ENCODE results near the gene PTP4A2. TPM values are rescaled to one million over a fixed set of nuclear protein-coding genes. Genes with fewer than 3 reads are reported as not detected.
"Not testable (repeated sequence)": the region's sequence is repeated elsewhere in the genome, so short reads cannot be mapped to it uniquely, and the experiment has no call there.

The PTP4A2 gene
- total RNA-seq, 1 experiment from 2014 or later, result 366 TPM

DNA sequence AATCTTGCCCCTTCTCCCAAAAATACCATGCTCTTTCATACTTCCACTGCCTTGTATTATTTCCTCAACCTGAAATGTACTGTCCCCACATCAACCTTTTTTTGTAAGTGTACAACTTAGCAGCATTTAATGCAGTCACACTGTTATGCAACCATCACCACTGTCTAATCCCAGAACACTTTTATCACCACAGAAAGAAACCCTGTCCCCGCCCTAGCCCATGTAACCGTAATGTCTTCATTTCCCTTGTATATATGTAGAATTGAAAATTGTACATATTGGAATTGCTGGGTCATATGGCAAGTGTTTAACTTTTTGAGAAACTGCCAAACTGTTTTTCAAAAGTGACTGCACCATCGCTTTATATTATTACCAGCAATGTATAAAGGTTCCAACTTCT, 37.4 kb downstream of the PTP4A2 start:
- intact Hi-C loops (cut with micrococcal nuclease; ENCODE audit: unreplicated experiment), result no loop called here
- CTCF ChIA-PET, result no interaction called here

GRCh38 chr1:31897526-31898100, 40.6 kb downstream of the PTP4A2 start:
- BruUV-seq (replicated peaks), result no TSS peak
- Mint-ChIP-seq H3K27ac (ENCODE audit: unreplicated experiment) (no peak overlapping the region), H3K9me3 (ENCODE audit: low read depth, unreplicated experiment) (no peaks in the 10 kb centered on the region), H3K36me3 (ENCODE audit: insufficient read depth, unreplicated experiment) (peaks cover 12% of the 10 kb centered on the region), H3K4me3 (ENCODE audit: low read depth, unreplicated experiment) (no peak overlapping the region), H3K4me1 (ENCODE audit: low read depth, unreplicated experiment) (no peaks in the 10 kb centered on the region), H3K27me3 (ENCODE audit: unreplicated experiment) (no peaks in the 10 kb centered on the region)
- no peak for DNase-seq
- CTCF ChIA-PET, result no interaction called here
- TF ChIP-seq, protein P1, sequence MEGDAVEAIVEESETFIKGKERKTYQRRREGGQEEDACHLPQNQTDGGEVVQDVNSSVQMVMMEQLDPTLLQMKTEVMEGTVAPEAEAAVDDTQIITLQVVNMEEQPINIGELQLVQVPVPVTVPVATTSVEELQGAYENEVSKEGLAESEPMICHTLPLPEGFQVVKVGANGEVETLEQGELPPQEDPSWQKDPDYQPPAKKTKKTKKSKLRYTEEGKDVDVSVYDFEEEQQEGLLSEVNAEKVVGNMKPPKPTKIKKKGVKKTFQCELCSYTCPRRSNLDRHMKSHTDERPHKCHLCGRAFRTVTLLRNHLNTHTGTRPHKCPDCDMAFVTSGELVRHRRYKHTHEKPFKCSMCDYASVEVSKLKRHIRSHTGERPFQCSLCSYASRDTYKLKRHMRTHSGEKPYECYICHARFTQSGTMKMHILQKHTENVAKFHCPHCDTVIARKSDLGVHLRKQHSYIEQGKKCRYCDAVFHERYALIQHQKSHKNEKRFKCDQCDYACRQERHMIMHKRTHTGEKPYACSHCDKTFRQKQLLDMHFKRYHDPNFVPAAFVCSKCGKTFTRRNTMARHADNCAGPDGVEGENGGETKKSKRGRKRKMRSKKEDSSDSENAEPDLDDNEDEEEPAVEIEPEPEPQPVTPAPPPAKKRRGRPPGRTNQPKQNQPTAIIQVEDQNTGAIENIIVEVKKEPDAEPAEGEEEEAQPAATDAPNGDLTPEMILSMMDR (IDR thresholded peaks at IDR 0.05; ENCODE audit: unreplicated experiment), result no peak
- intact Hi-C loops (cut with micrococcal nuclease; ENCODE audit: unreplicated experiment), result no loop called here

More for the DNA sequence above, 37.4 kb downstream of the PTP4A2 start:
- no TSS peak for BruUV-seq (replicated peaks)
- Mint-ChIP-seq H3K9me3 (ENCODE audit: low read depth, unreplicated experiment) (no peaks in the 10 kb centered on the region), H3K4me3 (ENCODE audit: low read depth, unreplicated experiment) (no peak overlapping the region), H3K27ac (ENCODE audit: unreplicated experiment) (no peak overlapping the region), H3K27me3 (ENCODE audit: unreplicated experiment) (no peaks in the 10 kb centered on the region), H3K4me1 (ENCODE audit: low read depth, unreplicated experiment) (peaks cover 12% of the 10 kb centered on the region), H3K36me3 (ENCODE audit: insufficient read depth, unreplicated experiment) (peaks cover 35% of the 10 kb centered on the region)
- TF ChIP-seq, protein P1 (IDR thresholded peaks at IDR 0.05; ENCODE audit: unreplicated experiment), result no peak
- no peak for DNase-seq

GRCh38 chr1:31895474-31896198, 42.5 kb downstream of the PTP4A2 start:
- CTCF ChIA-PET; H3K27ac Mint-ChIP-seq (ENCODE audit: unreplicated experiment); H3K36me3 Mint-ChIP-seq (ENCODE audit: insufficient read depth, unreplicated experiment); H3K9me3 Mint-ChIP-seq (ENCODE audit: low read depth, unreplicated experiment); H3K27me3 Mint-ChIP-seq (ENCODE audit: unreplicated experiment); DNase-seq; BruUV-seq (replicated peaks); H3K4me1 Mint-ChIP-seq (ENCODE audit: low read depth, unreplicated experiment); intact Hi-C loops (cut with micrococcal nuclease; ENCODE audit: unreplicated experiment); H3K4me3 Mint-ChIP-seq (ENCODE audit: low read depth, unreplicated experiment): not testable (repeated sequence)

DNA sequence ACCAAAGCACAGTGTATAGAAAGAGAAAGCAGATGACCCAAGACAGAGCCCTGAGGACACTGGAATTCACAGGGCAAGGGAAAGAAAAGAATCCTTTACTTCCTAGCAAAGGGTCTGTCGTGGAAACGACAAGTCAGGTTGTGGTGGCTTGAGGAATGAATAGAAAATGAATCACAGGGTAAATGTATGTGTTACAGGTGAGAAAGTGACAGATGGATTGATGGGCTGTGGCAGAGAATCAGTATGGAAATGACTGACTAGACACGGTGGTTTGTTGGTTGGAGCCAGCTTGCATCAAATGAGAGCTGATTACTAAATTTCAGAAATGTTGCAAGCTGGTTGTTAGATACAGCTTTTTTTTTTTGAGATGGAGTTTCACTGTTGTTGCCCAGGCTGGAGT, 46.9 kb downstream of the PTP4A2 start:
- CTCF ChIA-PET, result no interaction called here
- no peak for DNase-seq
- intact Hi-C loops (cut with micrococcal nuclease; ENCODE audit: unreplicated experiment), result no loop called here
- TF ChIP-seq, protein P1 (IDR thresholded peaks at IDR 0.05; ENCODE audit: unreplicated experiment), result no peak
- Mint-ChIP-seq H3K4me3 (ENCODE audit: low read depth, unreplicated experiment) (no peak overlapping the region), H3K27me3 (ENCODE audit: unreplicated experiment) (no peaks in the 10 kb centered on the region), H3K4me1 (ENCODE audit: low read depth, unreplicated experiment) (no peaks in the 10 kb centered on the region), H3K9me3 (ENCODE audit: low read depth, unreplicated experiment) (no peaks in the 10 kb centered on the region), H3K27ac (ENCODE audit: unreplicated experiment) (no peak overlapping the region), H3K36me3 (ENCODE audit: insufficient read depth, unreplicated experiment) (no peaks in the 10 kb centered on the region)
- no TSS peak for BruUV-seq (replicated peaks)

DNA sequence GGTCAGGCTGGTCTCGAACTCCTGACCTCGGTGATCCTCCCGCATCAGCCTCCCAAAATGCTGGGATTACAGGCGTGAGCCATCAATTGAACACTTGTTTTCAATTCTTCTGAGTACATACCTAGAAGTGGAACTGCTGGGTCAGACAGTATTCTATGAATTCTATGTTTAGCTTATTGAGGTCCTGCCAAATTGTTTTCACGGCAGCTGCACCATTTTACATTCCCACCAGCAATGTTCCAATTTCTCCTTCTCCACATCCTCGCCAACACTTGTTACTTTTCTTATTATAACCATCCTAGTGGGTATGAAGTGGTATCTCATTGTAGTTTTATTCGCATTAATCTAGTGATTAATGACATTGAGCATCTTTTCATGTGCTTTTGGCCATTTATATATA, 49.9 kb downstream of the PTP4A2 start:
- TF ChIP-seq, protein P1 (IDR thresholded peaks at IDR 0.05; ENCODE audit: unreplicated experiment), result no peak
- Mint-ChIP-seq H3K27ac (ENCODE audit: unreplicated experiment) (no peak overlapping the region), H3K4me1 (ENCODE audit: low read depth, unreplicated experiment) (no peaks in the 10 kb centered on the region), H3K9me3 (ENCODE audit: low read depth, unreplicated experiment) (no peaks in the 10 kb centered on the region), H3K36me3 (ENCODE audit: insufficient read depth, unreplicated experiment) (no peaks in the 10 kb centered on the region), H3K27me3 (ENCODE audit: unreplicated experiment) (no peaks in the 10 kb centered on the region), H3K4me3 (ENCODE audit: low read depth, unreplicated experiment) (no peak overlapping the region)
- no TSS peak for BruUV-seq (replicated peaks)
- no peak for DNase-seq
- CTCF ChIA-PET, result no interaction called here
- intact Hi-C loops (cut with micrococcal nuclease; ENCODE audit: unreplicated experiment), result no loop called here

Measured in Calu3 (cell line).